Liver (tissue), 9 donors: ENCODE results near the gene SERPINA3. TPM values are rescaled to one million over a fixed set of nuclear protein-coding genes. Genes with fewer than 3 reads are reported as not detected.

ENCODE experiments used
- DNase-seq: peaks from one replicate; pipeline ENCODE4 v3.0.0-alpha.2; 2017; ENCODE audit warnings: low spot score
- H3K27ac ChIP-seq, 2 donors: one replicate each; pipeline ENCODE4 v1.7.0; 2013; ENCODE audit warnings: inconsistent platforms in 2 of 2, low read length in 2 of 2, control low read depth in 1 of 2, low read depth in 1 of 2, mild to moderate bottlenecking in 1 of 2
- H3K27me3 ChIP-seq, 4 donors: one replicate each; pipeline versions ENCODE4 v1.6.1 to v1.7.0; 2013; ENCODE audit warnings: low read length in 3 of 4, inconsistent platforms in 1 of 4, mild to moderate bottlenecking in 1 of 4, moderate library complexity in 1 of 4; ENCODE audit not compliant: control insufficient read depth in 4 of 4, insufficient read depth in 4 of 4
- H3K36me3 ChIP-seq, 4 donors: one replicate each; pipeline versions ENCODE4 v1.6.1 to v1.7.0; 2013; ENCODE audit warnings: low read length in 3 of 4, mild to moderate bottlenecking in 3 of 4, low read depth in 1 of 4, moderate library complexity in 1 of 4; ENCODE audit not compliant: control insufficient read depth in 4 of 4, insufficient read depth in 3 of 4
- H3K4me1 ChIP-seq, 4 donors: one replicate each; pipeline versions ENCODE4 v1.6.1 to v1.7.0; 2013; ENCODE audit warnings: low read length in 3 of 4, mild to moderate bottlenecking in 3 of 4, moderate library complexity in 1 of 4; ENCODE audit not compliant: control insufficient read depth in 4 of 4, insufficient read depth in 4 of 4
- H3K4me3 ChIP-seq, 3 donors: one replicate each; pipeline versions ENCODE4 v1.6.1 to v1.7.0; 2013; ENCODE audit warnings: low read length in 3 of 3, control low read depth in 1 of 3, low read depth in 1 of 3, mild to moderate bottlenecking in 1 of 3
- H3K9ac ChIP-seq, 2 donors: one replicate each; pipeline ENCODE4 v1.7.0; 2013; ENCODE audit warnings: low read length in 2 of 2, mild to moderate bottlenecking in 2 of 2, moderate library complexity in 2 of 2, control low read depth in 1 of 2, low read depth in 1 of 2
- H3K9me3 ChIP-seq, 4 donors: one replicate each; pipeline versions ENCODE4 v1.6.1 to v1.7.0; 2013; ENCODE audit warnings: low read length in 3 of 4; ENCODE audit not compliant: control insufficient read depth in 4 of 4
- CTCF ChIP-seq: fragments of 150-350 bp; IDR thresholded peaks from 2 replicates; pipeline ENCODE4 v1.5.1; 2017; ENCODE audit warnings: improper control_type of control experiment, low read depth, low read length; ENCODE audit not compliant: missing input control
- EGR1 ChIP-seq, 2 donors: IDR thresholded peaks; 2 replicates each; pipeline ENCODE4 v1.6.1; 2016 to 2018; ENCODE audit warnings: antibody characterized with exemption in 2 of 2, low read depth in 2 of 2
- FOXA1 ChIP-seq: IDR thresholded peaks from 2 replicates; pipeline ENCODE4 v1.6.1; 2016; ENCODE audit warnings: antibody characterized with exemption
- FOXA2 ChIP-seq: IDR thresholded peaks from 2 replicates; pipeline ENCODE4 v1.6.1; 2016; ENCODE audit warnings: antibody characterized with exemption
- GABPA ChIP-seq, 2 donors: IDR thresholded peaks in 1 of 2; conservative IDR thresholded peaks in 1 of 2; 2 replicates each; pipeline ENCODE4 v1.6.1; 2016; ENCODE audit warnings: antibody characterized with exemption in 2 of 2, mild to moderate bottlenecking in 1 of 2, moderate library complexity in 1 of 2
- HNF4A ChIP-seq, 2 donors: conservative IDR thresholded peaks; 2 replicates each; pipeline ENCODE4 v1.6.1; 2016; ENCODE audit warnings: antibody characterized with exemption in 2 of 2, mild to moderate bottlenecking in 2 of 2
- HNF4G ChIP-seq: IDR thresholded peaks from 2 replicates; pipeline ENCODE4 v1.6.1; 2016; ENCODE audit warnings: antibody characterized with exemption
- NR2F2 ChIP-seq: IDR thresholded peaks from 2 replicates; pipeline ENCODE4 v1.6.1; 2016; ENCODE audit warnings: antibody characterized with exemption
- RAD21 ChIP-seq, 2 donors: IDR thresholded peaks; 2 replicates each; pipeline ENCODE4 v1.6.1; 2016; ENCODE audit warnings: antibody characterized with exemption in 2 of 2, mild to moderate bottlenecking in 2 of 2
- RXRA ChIP-seq, 2 donors: IDR thresholded peaks; 2 replicates each; pipeline ENCODE4 v1.6.1; 2017 to 2018; ENCODE audit warnings: antibody characterized with exemption in 2 of 2, mild to moderate bottlenecking in 1 of 2
- TAF1 ChIP-seq: conservative IDR thresholded peaks from 2 replicates; pipeline ENCODE4 v1.6.1; 2016; ENCODE audit warnings: antibody characterized with exemption, mild to moderate bottlenecking
- YY1 ChIP-seq: IDR thresholded peaks from 2 replicates; pipeline ENCODE4 v1.6.1; 2016; ENCODE audit warnings: antibody characterized with exemption, mild to moderate bottlenecking
- WGBS: extraction: QIAGEN DNeasy Blood & Tissue Kit; methylation state at CpG from one replicate; pipeline ENCODE4 v1.1.7; 2013; 5-methylcytosine and 5-hydroxymethylcytosine counted together
- polyA plus RNA-seq, 2 donors: library from polyadenylated mRNA; stranded (reverse) in 1 of 2; unstranded in 1 of 2; fragments of 200-250 nt in 1 of 2; fragments of >200 nt in 1 of 2; fragmentation: Nextera tagmentation in 1 of 2; extraction: Ambion mirVana in 1 of 2; gene quantifications; one replicate each; pipeline versions ENCODE4 v1.2.1 to v1.2.3, GENCODE V29; 2013 to 2015
- total RNA-seq, 2 donors: library from RNA; depleted of rRNA; stranded (reverse); fragments of >200 nt; gene quantifications; one replicate each; pipeline ENCODE4 v1.2.3, GENCODE V29; 2014
- TF ChIP-seq, protein P1 (sequence below): IDR thresholded peaks from 2 replicates; pipeline ENCODE4 v1.6.1; 2016; ENCODE audit warnings: antibody characterized with exemption
- TF ChIP-seq, protein P2 (sequence below): IDR thresholded peaks from 2 replicates; pipeline ENCODE4 v1.6.1; 2016; ENCODE audit warnings: antibody characterized with exemption, mild to moderate bottlenecking
- TF ChIP-seq, protein P3 (sequence below): IDR thresholded peaks from 2 replicates; pipeline ENCODE4 v1.6.1; 2016; ENCODE audit warnings: antibody characterized with exemption
- TF ChIP-seq, protein P4 (sequence below): IDR thresholded peaks from 2 replicates; pipeline ENCODE4 v1.6.1; 2016; ENCODE audit warnings: antibody characterized with exemption
- donor health status: healthy.
- donor health status: healthy.
- donor health status: healthy.
- donor health status: healthy.
- donor health status: healthy.

The SERPINA3 gene
- total and polyA plus RNA-seq, 4 donors: 2,087 to 17,984 (median 13,009) TPM

DNA sequence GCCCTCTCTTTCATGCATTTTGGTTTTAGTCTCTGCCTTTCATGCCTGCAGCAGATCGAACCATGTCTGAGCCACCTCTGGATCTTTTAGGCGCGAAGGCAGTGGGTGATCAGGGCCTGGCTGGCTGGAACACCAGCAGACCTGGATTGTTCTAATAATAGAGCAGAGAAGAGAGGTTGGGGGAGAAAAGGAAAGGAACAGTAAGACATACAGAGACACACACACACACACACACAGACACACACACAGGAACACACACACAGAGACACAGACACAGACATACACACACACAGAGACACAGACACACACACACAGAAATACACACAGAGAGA lies 38.2 kb downstream of the SERPINA3 start:
- WGBS: 96% methylated on average over 3 of the region's 3 CpGs

GRCh38 chr14:94650806-94651805 lies 38.9 kb downstream of the SERPINA3 start:
- DNase-seq: peak; percentile 16
- H3K9me3 ChIP-seq: peaks cover 0 to 8% (median 4%) of the 10 kb centered on the region in 4 donors
- H3K4me1 ChIP-seq: no peaks in the 10 kb centered on the region
- no peak overlapping the region for H3K27ac ChIP-seq
- no peaks in the 10 kb centered on the region for H3K36me3 ChIP-seq
- no peaks in the 10 kb centered on the region for H3K27me3 ChIP-seq
- no peak overlapping the region for H3K9ac ChIP-seq
- no peak overlapping the region for H3K4me3 ChIP-seq
- 83% methylated on average over 9 of the region's 9 CpGs for WGBS
- TF ChIP-seq HNF4A (conservative IDR thresholded peaks at IDR 0.05) (no peak), HNF4G (no peak), NR2F2 (no peak), TAF1 (no peak), CTCF (no peak), YY1 (no peak), RXRA (IDR thresholded peaks at IDR 0.05) (no peak), FOXA1 (no peak), FOXA2 (no peak), GABPA (IDR thresholded peaks at IDR 0.05 in 1 of 2, conservative IDR thresholded peaks at IDR 0.05 in 1 of 2) (no peak)
- TF ChIP-seq, protein P1, sequence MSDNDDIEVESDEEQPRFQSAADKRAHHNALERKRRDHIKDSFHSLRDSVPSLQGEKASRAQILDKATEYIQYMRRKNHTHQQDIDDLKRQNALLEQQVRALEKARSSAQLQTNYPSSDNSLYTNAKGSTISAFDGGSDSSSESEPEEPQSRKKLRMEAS: no peak
- TF ChIP-seq, protein P2, sequence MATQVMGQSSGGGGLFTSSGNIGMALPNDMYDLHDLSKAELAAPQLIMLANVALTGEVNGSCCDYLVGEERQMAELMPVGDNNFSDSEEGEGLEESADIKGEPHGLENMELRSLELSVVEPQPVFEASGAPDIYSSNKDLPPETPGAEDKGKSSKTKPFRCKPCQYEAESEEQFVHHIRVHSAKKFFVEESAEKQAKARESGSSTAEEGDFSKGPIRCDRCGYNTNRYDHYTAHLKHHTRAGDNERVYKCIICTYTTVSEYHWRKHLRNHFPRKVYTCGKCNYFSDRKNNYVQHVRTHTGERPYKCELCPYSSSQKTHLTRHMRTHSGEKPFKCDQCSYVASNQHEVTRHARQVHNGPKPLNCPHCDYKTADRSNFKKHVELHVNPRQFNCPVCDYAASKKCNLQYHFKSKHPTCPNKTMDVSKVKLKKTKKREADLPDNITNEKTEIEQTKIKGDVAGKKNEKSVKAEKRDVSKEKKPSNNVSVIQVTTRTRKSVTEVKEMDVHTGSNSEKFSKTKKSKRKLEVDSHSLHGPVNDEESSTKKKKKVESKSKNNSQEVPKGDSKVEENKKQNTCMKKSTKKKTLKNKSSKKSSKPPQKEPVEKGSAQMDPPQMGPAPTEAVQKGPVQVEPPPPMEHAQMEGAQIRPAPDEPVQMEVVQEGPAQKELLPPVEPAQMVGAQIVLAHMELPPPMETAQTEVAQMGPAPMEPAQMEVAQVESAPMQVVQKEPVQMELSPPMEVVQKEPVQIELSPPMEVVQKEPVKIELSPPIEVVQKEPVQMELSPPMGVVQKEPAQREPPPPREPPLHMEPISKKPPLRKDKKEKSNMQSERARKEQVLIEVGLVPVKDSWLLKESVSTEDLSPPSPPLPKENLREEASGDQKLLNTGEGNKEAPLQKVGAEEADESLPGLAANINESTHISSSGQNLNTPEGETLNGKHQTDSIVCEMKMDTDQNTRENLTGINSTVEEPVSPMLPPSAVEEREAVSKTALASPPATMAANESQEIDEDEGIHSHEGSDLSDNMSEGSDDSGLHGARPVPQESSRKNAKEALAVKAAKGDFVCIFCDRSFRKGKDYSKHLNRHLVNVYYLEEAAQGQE: no peak

More for the DNA sequence above, 38.2 kb downstream of the SERPINA3 start:
- Histone ChIP-seq H3K27ac (no peak overlapping the region), H3K4me3 (no peak overlapping the region), H3K4me1 (no peaks in the 10 kb centered on the region), H3K36me3 (no peaks in the 10 kb centered on the region), H3K9ac (no peak overlapping the region), H3K9me3 (peaks cover 0 to 8% (median 4%) of the 10 kb centered on the region in 4 donors), H3K27me3 (no peaks in the 10 kb centered on the region)
- DNase-seq: peak; percentile 12
- TF ChIP-seq EGR1 (IDR thresholded peaks at IDR 0.05; ENCODE audit: low read depth in 2 of 2) (no peak), HNF4A (conservative IDR thresholded peaks at IDR 0.05) (no peak), FOXA2 (no peak), CTCF (no peak), YY1 (no peak), FOXA1 (no peak), GABPA (IDR thresholded peaks at IDR 0.05 in 1 of 2, conservative IDR thresholded peaks at IDR 0.05 in 1 of 2) (no peak), RAD21 (IDR thresholded peaks at IDR 0.05) (no peak), RXRA (IDR thresholded peaks at IDR 0.05) (no peak)
- TF ChIP-seq, protein P3, sequence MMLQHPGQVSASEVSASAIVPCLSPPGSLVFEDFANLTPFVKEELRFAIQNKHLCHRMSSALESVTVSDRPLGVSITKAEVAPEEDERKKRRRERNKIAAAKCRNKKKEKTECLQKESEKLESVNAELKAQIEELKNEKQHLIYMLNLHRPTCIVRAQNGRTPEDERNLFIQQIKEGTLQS: no peak
- TF ChIP-seq, protein P4, sequence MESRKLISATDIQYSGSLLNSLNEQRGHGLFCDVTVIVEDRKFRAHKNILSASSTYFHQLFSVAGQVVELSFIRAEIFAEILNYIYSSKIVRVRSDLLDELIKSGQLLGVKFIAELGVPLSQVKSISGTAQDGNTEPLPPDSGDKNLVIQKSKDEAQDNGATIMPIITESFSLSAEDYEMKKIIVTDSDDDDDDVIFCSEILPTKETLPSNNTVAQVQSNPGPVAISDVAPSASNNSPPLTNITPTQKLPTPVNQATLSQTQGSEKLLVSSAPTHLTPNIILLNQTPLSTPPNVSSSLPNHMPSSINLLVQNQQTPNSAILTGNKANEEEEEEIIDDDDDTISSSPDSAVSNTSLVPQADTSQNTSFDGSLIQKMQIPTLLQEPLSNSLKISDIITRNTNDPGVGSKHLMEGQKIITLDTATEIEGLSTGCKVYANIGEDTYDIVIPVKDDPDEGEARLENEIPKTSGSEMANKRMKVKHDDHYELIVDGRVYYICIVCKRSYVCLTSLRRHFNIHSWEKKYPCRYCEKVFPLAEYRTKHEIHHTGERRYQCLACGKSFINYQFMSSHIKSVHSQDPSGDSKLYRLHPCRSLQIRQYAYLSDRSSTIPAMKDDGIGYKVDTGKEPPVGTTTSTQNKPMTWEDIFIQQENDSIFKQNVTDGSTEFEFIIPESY: no peak
